ENCODE results near the gene ZNF654.

DNA sequence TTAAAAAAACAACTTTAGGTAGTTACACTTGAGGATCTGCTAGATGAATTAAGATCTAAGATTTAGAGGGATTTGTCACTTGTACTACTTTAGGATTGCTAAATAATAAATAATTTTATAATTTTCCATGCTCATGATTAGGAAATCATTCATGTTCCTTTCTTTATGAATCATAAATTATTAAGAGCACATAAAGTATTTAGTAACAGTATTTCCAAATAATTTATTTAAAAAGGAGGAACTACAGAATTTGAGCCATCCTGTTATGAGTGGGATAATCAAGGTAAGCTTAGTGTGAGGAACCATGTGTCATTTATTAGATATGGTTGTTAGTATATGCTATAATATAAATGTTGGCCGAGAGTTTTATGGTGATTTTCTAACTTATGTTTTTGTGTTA, 53.2 kb downstream of the ZNF654 start:
- TF ChIP-seq, protein P1, sequence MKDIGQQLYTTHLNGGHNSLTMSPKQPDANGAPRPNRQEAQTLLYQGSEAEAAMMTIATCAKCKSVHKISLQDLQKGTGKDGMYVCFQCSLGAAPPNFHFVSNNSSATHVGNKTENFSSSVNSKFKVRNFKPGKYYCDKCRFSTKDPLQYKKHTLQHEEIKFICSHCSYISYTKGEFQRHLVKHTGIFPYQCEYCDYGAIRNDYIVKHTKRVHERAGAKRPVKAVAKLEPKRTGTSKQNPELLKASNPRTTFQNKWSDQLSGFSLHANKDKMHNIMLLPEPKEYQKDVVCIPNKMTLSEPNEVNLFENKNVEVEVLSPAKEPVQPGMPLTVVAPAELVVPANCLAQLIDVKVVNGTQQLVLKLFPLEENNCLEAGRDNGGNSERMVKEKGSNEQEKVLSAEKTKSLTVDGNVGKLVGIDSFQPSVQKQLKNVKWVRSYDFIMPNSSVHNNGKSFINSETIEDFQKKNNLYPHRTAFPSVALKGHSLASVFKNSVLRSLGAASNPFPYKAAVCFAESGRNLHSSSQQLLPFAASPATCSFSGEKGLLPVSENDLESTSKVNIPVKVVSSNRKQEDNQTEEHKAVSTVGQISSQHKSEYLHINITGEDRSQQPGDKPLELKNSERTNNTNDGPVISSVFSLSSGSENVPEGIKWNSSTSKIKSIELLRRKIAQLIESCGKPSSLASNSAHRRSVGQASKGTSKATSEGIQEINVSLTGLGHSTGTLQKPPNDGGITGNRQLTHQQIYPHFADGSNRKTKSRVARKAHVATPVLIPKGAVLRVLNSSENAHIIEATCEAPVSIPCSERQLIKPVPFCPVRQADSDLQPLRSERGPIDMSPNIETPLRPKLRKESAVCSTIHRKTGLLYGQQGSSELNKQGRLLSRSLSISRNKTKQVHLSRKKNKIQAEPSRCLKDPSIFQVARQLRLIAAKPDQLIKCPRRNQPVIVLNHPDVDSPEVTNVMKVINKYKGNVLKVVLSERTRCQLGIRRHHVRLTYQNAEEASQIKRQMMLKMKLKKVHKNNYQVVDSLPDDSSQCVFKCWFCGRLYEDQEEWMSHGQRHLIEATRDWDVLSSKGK (CRISPR knock-in tag; IDR thresholded peaks at IDR 0.05): no peak
- TF ChIP-seq, protein P2, sequence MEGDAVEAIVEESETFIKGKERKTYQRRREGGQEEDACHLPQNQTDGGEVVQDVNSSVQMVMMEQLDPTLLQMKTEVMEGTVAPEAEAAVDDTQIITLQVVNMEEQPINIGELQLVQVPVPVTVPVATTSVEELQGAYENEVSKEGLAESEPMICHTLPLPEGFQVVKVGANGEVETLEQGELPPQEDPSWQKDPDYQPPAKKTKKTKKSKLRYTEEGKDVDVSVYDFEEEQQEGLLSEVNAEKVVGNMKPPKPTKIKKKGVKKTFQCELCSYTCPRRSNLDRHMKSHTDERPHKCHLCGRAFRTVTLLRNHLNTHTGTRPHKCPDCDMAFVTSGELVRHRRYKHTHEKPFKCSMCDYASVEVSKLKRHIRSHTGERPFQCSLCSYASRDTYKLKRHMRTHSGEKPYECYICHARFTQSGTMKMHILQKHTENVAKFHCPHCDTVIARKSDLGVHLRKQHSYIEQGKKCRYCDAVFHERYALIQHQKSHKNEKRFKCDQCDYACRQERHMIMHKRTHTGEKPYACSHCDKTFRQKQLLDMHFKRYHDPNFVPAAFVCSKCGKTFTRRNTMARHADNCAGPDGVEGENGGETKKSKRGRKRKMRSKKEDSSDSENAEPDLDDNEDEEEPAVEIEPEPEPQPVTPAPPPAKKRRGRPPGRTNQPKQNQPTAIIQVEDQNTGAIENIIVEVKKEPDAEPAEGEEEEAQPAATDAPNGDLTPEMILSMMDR (IDR thresholded peaks at IDR 0.05 in 2 of 3, conservative IDR thresholded peaks at IDR 0.05 in 1 of 3; ENCODE audit: insufficient read depth in 2 of 3, low read depth in 1 of 3, low read length in 3 of 3): no peak
- no peak for TF ChIP-seq SP2 (IDR thresholded peaks at IDR 0.05; ENCODE audit: extremely low read depth, low read depth, low read length, poor library complexity, severe bottlenecking)
- TF ChIP-seq ADNP (tag; IDR thresholded peaks at IDR 0.05): no peak
- TF ChIP-seq EGR1 (conservative IDR thresholded peaks at IDR 0.05): no peak
- no peak for TF ChIP-seq STAT5B (CRISPR knock-in tag; IDR thresholded peaks at IDR 0.05)
- TF ChIP-seq ELF1 (tag; IDR thresholded peaks at IDR 0.05): no peak
- TF ChIP-seq ZNF274 (IDR thresholded peaks at IDR 0.05; ENCODE audit: borderline replicate concordance, low read depth, low read length): no peak
- TF ChIP-seq SETDB1 (IDR thresholded peaks at IDR 0.05; ENCODE audit: low read length): no peak
- TF ChIP-seq, protein P3, sequence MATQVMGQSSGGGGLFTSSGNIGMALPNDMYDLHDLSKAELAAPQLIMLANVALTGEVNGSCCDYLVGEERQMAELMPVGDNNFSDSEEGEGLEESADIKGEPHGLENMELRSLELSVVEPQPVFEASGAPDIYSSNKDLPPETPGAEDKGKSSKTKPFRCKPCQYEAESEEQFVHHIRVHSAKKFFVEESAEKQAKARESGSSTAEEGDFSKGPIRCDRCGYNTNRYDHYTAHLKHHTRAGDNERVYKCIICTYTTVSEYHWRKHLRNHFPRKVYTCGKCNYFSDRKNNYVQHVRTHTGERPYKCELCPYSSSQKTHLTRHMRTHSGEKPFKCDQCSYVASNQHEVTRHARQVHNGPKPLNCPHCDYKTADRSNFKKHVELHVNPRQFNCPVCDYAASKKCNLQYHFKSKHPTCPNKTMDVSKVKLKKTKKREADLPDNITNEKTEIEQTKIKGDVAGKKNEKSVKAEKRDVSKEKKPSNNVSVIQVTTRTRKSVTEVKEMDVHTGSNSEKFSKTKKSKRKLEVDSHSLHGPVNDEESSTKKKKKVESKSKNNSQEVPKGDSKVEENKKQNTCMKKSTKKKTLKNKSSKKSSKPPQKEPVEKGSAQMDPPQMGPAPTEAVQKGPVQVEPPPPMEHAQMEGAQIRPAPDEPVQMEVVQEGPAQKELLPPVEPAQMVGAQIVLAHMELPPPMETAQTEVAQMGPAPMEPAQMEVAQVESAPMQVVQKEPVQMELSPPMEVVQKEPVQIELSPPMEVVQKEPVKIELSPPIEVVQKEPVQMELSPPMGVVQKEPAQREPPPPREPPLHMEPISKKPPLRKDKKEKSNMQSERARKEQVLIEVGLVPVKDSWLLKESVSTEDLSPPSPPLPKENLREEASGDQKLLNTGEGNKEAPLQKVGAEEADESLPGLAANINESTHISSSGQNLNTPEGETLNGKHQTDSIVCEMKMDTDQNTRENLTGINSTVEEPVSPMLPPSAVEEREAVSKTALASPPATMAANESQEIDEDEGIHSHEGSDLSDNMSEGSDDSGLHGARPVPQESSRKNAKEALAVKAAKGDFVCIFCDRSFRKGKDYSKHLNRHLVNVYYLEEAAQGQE (IDR thresholded peaks at IDR 0.05; ENCODE audit: borderline replicate concordance): no peak
- TF ChIP-seq, protein P3 (CRISPR knock-in tag; IDR thresholded peaks at IDR 0.05; ENCODE audit: low read depth): no peak
- TF ChIP-seq, protein P4, sequence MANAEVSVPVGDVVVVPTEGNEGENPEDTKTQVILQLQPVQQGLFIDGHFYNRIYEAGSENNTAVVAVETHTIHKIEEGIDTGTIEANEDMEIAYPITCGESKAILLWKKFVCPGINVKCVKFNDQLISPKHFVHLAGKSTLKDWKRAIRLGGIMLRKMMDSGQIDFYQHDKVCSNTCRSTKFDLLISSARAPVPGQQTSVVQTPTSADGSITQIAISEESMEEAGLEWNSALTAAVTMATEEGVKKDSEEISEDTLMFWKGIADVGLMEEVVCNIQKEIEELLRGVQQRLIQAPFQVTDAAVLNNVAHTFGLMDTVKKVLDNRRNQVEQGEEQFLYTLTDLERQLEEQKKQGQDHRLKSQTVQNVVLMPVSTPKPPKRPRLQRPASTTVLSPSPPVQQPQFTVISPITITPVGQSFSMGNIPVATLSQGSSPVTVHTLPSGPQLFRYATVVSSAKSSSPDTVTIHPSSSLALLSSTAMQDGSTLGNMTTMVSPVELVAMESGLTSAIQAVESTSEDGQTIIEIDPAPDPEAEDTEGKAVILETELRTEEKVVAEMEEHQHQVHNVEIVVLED (CRISPR knock-in tag; IDR thresholded peaks at IDR 0.05): no peak
- no peak for TF ChIP-seq FOXM1 (IDR thresholded peaks at IDR 0.05; ENCODE audit: low read depth)
- TF ChIP-seq FOXM1 (CRISPR knock-in tag; IDR thresholded peaks at IDR 0.05; ENCODE audit: low read depth): no peak

Data from K562 (cell line).